ENCODE data around the gene HYDIN.
"Not testable (repeated sequence)": the region's sequence is repeated elsewhere in the genome, so short reads cannot be mapped to it uniquely, and the experiment has no call there.

HYDIN gene

GRCh38 chr16:71105881-71106280, 124.6 kb downstream of the HYDIN start:
- not testable (repeated sequence) for DNase-seq (ENCODE audit: low read depth)

- DNase-seq (ENCODE audit: low read depth) = not testable (repeated sequence)
These were observed 146.9 kb downstream of the HYDIN start for GRCh38 chr16:71083573-71083972.

GRCh38 chr16:71080777-71081176, 149.7 kb downstream of the HYDIN start:
- DNase-seq (ENCODE audit: low read depth) = not testable (repeated sequence)

- not testable (repeated sequence) for DNase-seq (ENCODE audit: low read depth)
These were observed 150.3 kb downstream of the HYDIN start for GRCh38 chr16:71080262-71080661.

- not testable (repeated sequence) for DNase-seq (ENCODE audit: low read depth)
These were observed 159.9 kb downstream of the HYDIN start for GRCh38 chr16:71070651-71071050.

GRCh38 chr16:71069842-71070241, 160.7 kb downstream of the HYDIN start:
- not testable (repeated sequence) for DNase-seq (ENCODE audit: low read depth)

- DNase-seq (ENCODE audit: low read depth) = not testable (repeated sequence)
These were observed 176.5 kb downstream of the HYDIN start for GRCh38 chr16:71053897-71054609.

- not testable (repeated sequence) for DNase-seq (ENCODE audit: low read depth)
These were observed 180.2 kb downstream of the HYDIN start for GRCh38 chr16:71050307-71050706.

- DNase-seq (ENCODE audit: low read depth) = not testable (repeated sequence)
These were observed 191.0 kb downstream of the HYDIN start for GRCh38 chr16:71039368-71040111.

GRCh38 chr16:71038421-71038820, 192.1 kb downstream of the HYDIN start:
- not testable (repeated sequence) for DNase-seq (ENCODE audit: low read depth)

GRCh38 chr16:71037987-71038386, 192.5 kb downstream of the HYDIN start:
- not testable (repeated sequence) for DNase-seq (ENCODE audit: low read depth)

GRCh38 chr16:71028032-71028727, 202.3 kb downstream of the HYDIN start:
- DNase-seq (ENCODE audit: low read depth) = not testable (repeated sequence)

- not testable (repeated sequence) for DNase-seq (ENCODE audit: low read depth)
These were observed 203.0 kb downstream of the HYDIN start for GRCh38 chr16:71027511-71027910.

GRCh38 chr16:71023851-71024439, 206.6 kb downstream of the HYDIN start:
- DNase-seq (ENCODE audit: low read depth) = not testable (repeated sequence)

GRCh38 chr16:71021961-71022537, 208.5 kb downstream of the HYDIN start:
- DNase-seq (ENCODE audit: low read depth) = not testable (repeated sequence)

- not testable (repeated sequence) for DNase-seq (ENCODE audit: low read depth)
These were observed 211.3 kb downstream of the HYDIN start for GRCh38 chr16:71019067-71019682.

- DNase-seq (ENCODE audit: low read depth) = not testable (repeated sequence)
These were observed 215.1 kb downstream of the HYDIN start for GRCh38 chr16:71015419-71015818.

- DNase-seq (ENCODE audit: low read depth) = not testable (repeated sequence)
These were observed 220.9 kb downstream of the HYDIN start for GRCh38 chr16:71009440-71010223.

GRCh38 chr16:71006516-71006915, 224.0 kb downstream of the HYDIN start:
- DNase-seq (ENCODE audit: low read depth) = not testable (repeated sequence)

- DNase-seq (ENCODE audit: low read depth) = not testable (repeated sequence)
These were observed 230.8 kb downstream of the HYDIN start for GRCh38 chr16:70999735-71000134.
